Mesenchymal stem cell (in vitro differentiated cells and primary cell): ENCODE measurements around the gene DBNL.
A peak's percentile ranks its signal among the peaks of the same experiment; 100 is the strongest.

ENCODE experiments used
- DNase-seq: peaks from one replicate; pipeline ENCODE4 v3.0.0-alpha.2; 2013
- H2AFZ ChIP-seq: one replicate; pipeline ENCODE4 v1.6.1; 2013; ENCODE audit warnings: low read depth, mild to moderate bottlenecking, control low read depth, inconsistent platforms, low read length, moderate library complexity
- H2AK5ac ChIP-seq: 2 replicates; pipeline ENCODE4 v1.6.1; 2013; ENCODE audit warnings: low read length, moderate library complexity, mild to moderate bottlenecking, inconsistent platforms; ENCODE audit not compliant: severe bottlenecking
- H2BK120ac ChIP-seq: one replicate; pipeline ENCODE4 v1.6.1; 2013; ENCODE audit warnings: low read depth, mild to moderate bottlenecking, inconsistent platforms, low read length, moderate library complexity
- H2BK12ac ChIP-seq, 2 experiments: one replicate each; pipeline ENCODE4 v1.6.1; 2013; ENCODE audit warnings: inconsistent platforms in 2 of 2, low read length in 2 of 2, mild to moderate bottlenecking in 2 of 2, moderate library complexity in 2 of 2, control low read depth in 1 of 2
- H2BK15ac ChIP-seq: one replicate; pipeline ENCODE4 v1.6.1; 2013; ENCODE audit warnings: mild to moderate bottlenecking, low read depth, inconsistent platforms; ENCODE audit not compliant: poor library complexity, severe bottlenecking
- H2BK5ac ChIP-seq: 2 replicates; pipeline ENCODE4 v1.6.1; 2013; ENCODE audit warnings: low read depth, mild to moderate bottlenecking, low read length, control low read depth, inconsistent platforms; ENCODE audit not compliant: poor library complexity, severe bottlenecking
- H3K14ac ChIP-seq, 2 experiments: one replicate each; pipeline ENCODE4 v1.6.1; 2013; ENCODE audit warnings: inconsistent platforms in 2 of 2, low read length in 2 of 2, control low read depth in 1 of 2, mild to moderate bottlenecking in 1 of 2, moderate library complexity in 1 of 2
- H3K18ac ChIP-seq, 2 experiments: one replicate each; pipeline ENCODE4 v1.6.1; 2013; ENCODE audit warnings: inconsistent platforms in 2 of 2, low read length in 2 of 2, control low read depth in 1 of 2, low read depth in 1 of 2, mild to moderate bottlenecking in 1 of 2
- H3K23ac ChIP-seq, 2 experiments: one replicate each; pipeline ENCODE4 v1.6.1; 2013; ENCODE audit warnings: inconsistent platforms in 2 of 2, low read length in 2 of 2, mild to moderate bottlenecking in 2 of 2, moderate library complexity in 2 of 2, control low read depth in 1 of 2
- H3K27ac ChIP-seq: 2 replicates; pipeline ENCODE4 v1.5.1; 2013; ENCODE audit warnings: mild to moderate bottlenecking, moderate library complexity, low read length, control low read depth, inconsistent platforms; ENCODE audit not compliant: poor library complexity, severe bottlenecking
- H3K27me3 ChIP-seq, 2 experiments: 2 replicates each; pipeline versions ENCODE4 v1.6.1 to v1.7.0; 2013; ENCODE audit warnings: low read length in 2 of 2, mild to moderate bottlenecking in 2 of 2, moderate library complexity in 2 of 2, control low read depth in 1 of 2, inconsistent platforms in 1 of 2; ENCODE audit not compliant: control insufficient read depth in 1 of 2, insufficient read depth in 1 of 2
- H3K36me3 ChIP-seq, 2 experiments: 2 replicates each; pipeline versions ENCODE4 v1.6.1 to v1.7.0; 2013; ENCODE audit warnings: low read length in 2 of 2, control low read depth in 1 of 2, inconsistent platforms in 1 of 2, low read depth in 1 of 2, mild to moderate bottlenecking in 1 of 2; ENCODE audit not compliant: insufficient read depth in 2 of 2, control insufficient read depth in 1 of 2
- H3K4ac ChIP-seq, 2 experiments: one replicate each; pipeline ENCODE4 v1.6.1; 2013; ENCODE audit warnings: inconsistent platforms in 2 of 2, low read length in 2 of 2, mild to moderate bottlenecking in 2 of 2, moderate library complexity in 2 of 2, control low read depth in 1 of 2, low read depth in 1 of 2
- H3K4me1 ChIP-seq: 2 replicates; pipeline ENCODE4 v1.6.1; 2013; ENCODE audit warnings: low read depth, low read length, control low read depth; ENCODE audit not compliant: control insufficient read depth, insufficient read depth
- H3K4me2 ChIP-seq: 2 replicates; pipeline ENCODE4 v1.6.1; 2013; ENCODE audit warnings: low read length, mild to moderate bottlenecking, inconsistent platforms; ENCODE audit not compliant: poor library complexity, severe bottlenecking
- H3K4me3 ChIP-seq, 2 experiments: 2 replicates each; pipeline versions ENCODE4 v1.5.1 to v1.7.0; 2013; ENCODE audit warnings: low read length in 2 of 2, mild to moderate bottlenecking in 2 of 2, control low read depth in 1 of 2, low read depth in 1 of 2; ENCODE audit not compliant: insufficient read depth in 1 of 2
- H3K79me1 ChIP-seq: replicated peaks from 2 replicates; pipeline ENCODE4 v1.6.1; 2013; ENCODE audit warnings: mild to moderate bottlenecking, control low read depth, low read length, inconsistent platforms; ENCODE audit not compliant: poor library complexity, severe bottlenecking
- H3K9ac ChIP-seq: 2 replicates; pipeline ENCODE4 v1.7.0; 2013; ENCODE audit warnings: mild to moderate bottlenecking, low read length, moderate library complexity
- H3K9me3 ChIP-seq: 2 replicates; pipeline ENCODE4 v1.7.0; 2013; ENCODE audit warnings: mild to moderate bottlenecking, low read length; ENCODE audit not compliant: control insufficient read depth
- H4K8ac ChIP-seq: one replicate; pipeline ENCODE4 v1.6.1; 2013; ENCODE audit warnings: inconsistent platforms, mild to moderate bottlenecking, low read length, moderate library complexity
- H4K91ac ChIP-seq: one replicate; pipeline ENCODE4 v1.6.1; 2013; ENCODE audit warnings: mild to moderate bottlenecking, low read length, inconsistent platforms
- WGBS: methylation state at CpG from one replicate; pipeline ENCODE4 v1.1.7; 2013; ENCODE audit warnings: mixed read lengths; 5-methylcytosine and 5-hydroxymethylcytosine counted together

The DBNL gene

GRCh38 chr7:44094883-44095592 lies 50.5 kb downstream of the DBNL start:
- H3K36me3 ChIP-seq = no peaks in the 10 kb centered on the region
- no peak overlapping the region for H2BK15ac ChIP-seq
- no peak overlapping the region for H3K4me2 ChIP-seq
- H3K27ac ChIP-seq = no peak overlapping the region
- H3K9ac ChIP-seq = peak overlapping the region; percentile 49
- H3K18ac ChIP-seq = no peak overlapping the region
- H3K14ac ChIP-seq = no peak overlapping the region
- H4K91ac ChIP-seq = no peak overlapping the region
- H3K4me3 ChIP-seq = no peak overlapping the region
- no peak overlapping the region for H3K23ac ChIP-seq
- H2AFZ ChIP-seq = no peak overlapping the region
- WGBS = 88% methylated on average over 2 of the region's 2 CpGs
- H4K8ac ChIP-seq = no peak overlapping the region
- no peaks in the 10 kb centered on the region for H3K9me3 ChIP-seq
- H2AK5ac ChIP-seq = no peak overlapping the region
- no peak overlapping the region for H3K4ac ChIP-seq
- H3K79me1 ChIP-seq = no peaks in the 10 kb centered on the region
- peaks cover 4% of the 10 kb centered on the region for H3K4me1 ChIP-seq
- DNase-seq = no peak
- no peak overlapping the region for H2BK12ac ChIP-seq
- H3K27me3 ChIP-seq = no peaks in the 10 kb centered on the region
- H2BK5ac ChIP-seq = no peak overlapping the region
- H2BK120ac ChIP-seq = no peak overlapping the region

- Histone ChIP-seq H3K9ac (no peak overlapping the region), H3K4me3 (no peak overlapping the region)
- 92% methylated on average over 3 of the region's 3 CpGs for WGBS
These were observed 51.3 kb downstream of the DBNL start for GRCh38 chr7:44095781-44096180.

GRCh38 chr7:44096326-44096881 lies 51.9 kb downstream of the DBNL start:
- Histone ChIP-seq H3K18ac (no peak overlapping the region), H4K91ac (no peak overlapping the region), H2BK120ac (no peak overlapping the region), H3K4ac (no peak overlapping the region), H2AK5ac (no peak overlapping the region), H3K9me3 (no peaks in the 10 kb centered on the region), H3K79me1 (no peaks in the 10 kb centered on the region), H3K14ac (no peak overlapping the region), H2BK12ac (no peak overlapping the region), H3K4me2 (no peak overlapping the region), H3K9ac (no peak overlapping the region), H3K23ac (no peak overlapping the region), H3K36me3 (no peaks in the 10 kb centered on the region), H4K8ac (no peak overlapping the region), H3K4me1 (peaks cover 12% of the 10 kb centered on the region), H2AFZ (no peak overlapping the region), H2BK15ac (no peak overlapping the region), H2BK5ac (no peak overlapping the region), H3K27ac (no peak overlapping the region), H3K27me3 (no peaks in the 10 kb centered on the region), H3K4me3 (no peak overlapping the region)
- DNase-seq = no peak
- whole genome bisulfite sequencing = 81% methylated on average over 8 of the region's 8 CpGs

More at GRCh38 chr7:44095781-44096180, 51.3 kb downstream of the DBNL start:
- no peaks in the 10 kb centered on the region for H3K79me1 ChIP-seq
- no peak overlapping the region for H2BK120ac ChIP-seq
- no peak for DNase-seq
- no peak overlapping the region for H3K18ac ChIP-seq
- no peaks in the 10 kb centered on the region for H3K27me3 ChIP-seq
- no peak overlapping the region for H3K4me2 ChIP-seq
- H3K4me1 ChIP-seq = peaks cover 6% of the 10 kb centered on the region
- no peaks in the 10 kb centered on the region for H3K9me3 ChIP-seq
- H2BK15ac ChIP-seq = no peak overlapping the region
- H4K91ac ChIP-seq = no peak overlapping the region
- no peak overlapping the region for H2BK12ac ChIP-seq
- H3K14ac ChIP-seq = no peak overlapping the region
- H3K36me3 ChIP-seq = no peaks in the 10 kb centered on the region
- H3K27ac ChIP-seq = no peak overlapping the region
- H3K4ac ChIP-seq = no peak overlapping the region
- no peak overlapping the region for H2BK5ac ChIP-seq
- peak overlapping the region; percentile 33 for H2AK5ac ChIP-seq
- H4K8ac ChIP-seq = no peak overlapping the region
- no peak overlapping the region for H2AFZ ChIP-seq
- no peak overlapping the region for H3K23ac ChIP-seq

GRCh38 chr7:44097064-44097932 lies 52.8 kb downstream of the DBNL start:
- Histone ChIP-seq H3K18ac (no peak overlapping the region), H3K4me3 (no peak overlapping the region), H2BK120ac (no peak overlapping the region), H3K9me3 (no peaks in the 10 kb centered on the region), H2BK12ac (no peak overlapping the region), H3K4me1 (peaks cover 21% of the 10 kb centered on the region), H2AFZ (no peak overlapping the region), H3K79me1 (no peaks in the 10 kb centered on the region), H2AK5ac (peak overlapping the region; percentile 33), H3K27me3 (no peaks in the 10 kb centered on the region), H3K14ac (no peak overlapping the region), H3K9ac (no peak overlapping the region), H3K4me2 (no peak overlapping the region), H3K36me3 (no peaks in the 10 kb centered on the region), H3K4ac (no peak overlapping the region), H2BK15ac (no peak overlapping the region), H4K91ac (no peak overlapping the region), H2BK5ac (no peak overlapping the region), H4K8ac (no peak overlapping the region), H3K23ac (no peak overlapping the region), H3K27ac (no peak overlapping the region)
- 82% methylated on average over 8 of the region's 9 CpGs for WGBS
- DNase-seq = no peak
